Gastrocnemius medialis (tissue), 4 donors: ENCODE results near the gene TRIM27. TPM values are rescaled to one million over a fixed set of nuclear protein-coding genes. Genes with fewer than 3 reads are reported as not detected.

ENCODE experiments used
- ATAC-seq, 2 donors: fragments of 150-250 bp; one replicate each; pipeline ENCODE4 v1.9.1; 2016
- DNase-seq, 2 donors: peaks; one replicate each; pipeline ENCODE4 v3.0.0-alpha.2; 2019
- H3K27ac ChIP-seq, 4 donors: fragments of 200-600 bp; sonication (generic); 1 replicate in 1 of 4; 2 replicates in 3 of 4; pipeline ENCODE4 v1.5.1; 2016 to 2018; ENCODE audit warnings: mild to moderate bottlenecking in 2 of 4, moderate library complexity in 1 of 4
- H3K27me3 ChIP-seq, 3 donors: fragments of 200-600 bp; sonication (generic) in 2 of 3; 1 replicate in 1 of 3; 2 replicates in 2 of 3; pipeline versions ENCODE4 v1.5.1 to v1.6.0; 2016 to 2019; ENCODE audit warnings: mild to moderate bottlenecking in 1 of 3, moderate library complexity in 1 of 3
- H3K36me3 ChIP-seq, 2 donors: fragments of 200-600 bp; sonication (generic) in 1 of 2; one replicate each; pipeline ENCODE4 v1.5.1; 2017 to 2018
- H3K4me1 ChIP-seq, 2 donors: fragments of 200-600 bp; sonication (generic) in 1 of 2; one replicate each; pipeline ENCODE4 v1.5.1; 2016 to 2017; ENCODE audit warnings: mild to moderate bottlenecking in 2 of 2
- H3K4me3 ChIP-seq, 4 donors: fragments of 200-600 bp; sonication (generic) in 3 of 4; 1 replicate in 1 of 4; 2 replicates in 3 of 4; pipeline ENCODE4 v1.5.1; 2016 to 2019; ENCODE audit warnings: mild to moderate bottlenecking in 2 of 4
- H3K9me3 ChIP-seq, 3 donors: fragments of 200-600 bp; sonication (generic) in 2 of 3; 1 replicate in 1 of 3; 2 replicates in 2 of 3; pipeline ENCODE4 v1.5.1; 2016 to 2019
- CTCF ChIP-seq, 5 experiments: fragments of 450-650 bp in 3 of 5; fragments of 200-600 bp in 2 of 5; sonication (generic) in 2 of 5; IDR thresholded peaks in 4 of 5; conservative IDR thresholded peaks in 1 of 5; 1 replicate in 4 of 5; 2 replicates in 1 of 5; pipeline ENCODE4 v1.5.1; 2016 to 2019; ENCODE audit warnings: antibody characterized with exemption in 5 of 5, mild to moderate bottlenecking in 3 of 5, moderate library complexity in 3 of 5
- POLR2A ChIP-seq, 2 donors: fragments of 450-650 bp; IDR thresholded peaks; one replicate each; pipeline ENCODE4 v1.6.1; 2017; ENCODE audit warnings: antibody characterized with exemption in 2 of 2, mild to moderate bottlenecking in 2 of 2, moderate library complexity in 2 of 2
- in situ Hi-C, 4 donors: fragments of 200-750 bp; cut with MboI; loops; one replicate each; pipeline versions ENCODE4 v1.15.0 to v1.8.0; 2017; ENCODE audit warnings: low sequenced_read_pairs in 4 of 4
- intact Hi-C: fragments of 100-400 bp; cut with DNase I; formaldehyde crosslinking; loops from one replicate; pipeline ENCODE4 v1.15.1; 2023; ENCODE audit warnings: low total_unique reads
- total RNA-seq, 4 donors: library from RNA; depleted of rRNA; stranded (reverse); fragments of >200 nt; gene quantifications; one replicate each; pipeline versions ENCODE4 v1.1.0 to v1.2.3, GENCODE V29; 2016

Gene TRIM27
- total RNA-seq, 4 donors from 2014 or later: 33.6 to 45.1 (median 36.1) TPM

- intact Hi-C loops: no loop called here
- H3K27ac ChIP-seq: no peak overlapping the region
- no peak overlapping the region for H3K4me3 ChIP-seq
- DNase-seq: no peak
- ATAC-seq: no peak
- no peaks in the 10 kb centered on the region for H3K9me3 ChIP-seq
- no peaks in the 10 kb centered on the region for H3K36me3 ChIP-seq
- H3K4me1 ChIP-seq: peaks cover 8 to 12% of the 10 kb centered on the region in 2 donors
- in situ Hi-C loops: no loop called here
- H3K27me3 ChIP-seq: peaks cover 3 to 31% (median 16%) of the 10 kb centered on the region in 3 donors
- TF ChIP-seq POLR2A (IDR thresholded peaks at IDR 0.05): no peak
- no peak for TF ChIP-seq CTCF (IDR thresholded peaks at IDR 0.05 in 4 of 5, conservative IDR thresholded peaks at IDR 0.05 in 1 of 5)
Measured at GRCh38 chr6:28945349-28945748, 21.6 kb upstream of the TRIM27 start.

DNA sequence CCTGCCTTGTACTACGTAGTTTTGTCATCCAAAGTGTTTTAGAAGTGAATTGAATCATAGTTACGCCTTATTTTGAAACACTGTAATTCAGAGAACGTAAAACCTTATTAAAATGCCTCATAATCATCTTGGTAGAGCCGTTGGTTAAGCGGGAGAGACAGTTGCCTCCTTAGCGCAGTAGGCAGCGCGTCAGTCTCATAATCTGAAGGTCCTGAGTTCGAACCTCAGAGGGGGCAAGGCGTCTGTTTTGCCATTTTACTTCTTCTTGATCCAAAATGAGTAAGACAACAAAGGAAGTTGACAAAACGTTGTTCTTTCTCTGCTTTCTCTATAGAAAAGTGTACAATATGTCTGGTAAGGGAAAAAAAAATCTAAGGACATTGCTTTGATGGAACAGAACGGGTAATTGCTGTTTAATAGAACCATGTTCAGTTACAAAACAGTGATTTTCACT lies 20.7 kb upstream of the TRIM27 start:
- no peak for TF ChIP-seq CTCF (IDR thresholded peaks at IDR 0.05 in 4 of 5, conservative IDR thresholded peaks at IDR 0.05 in 1 of 5)
- TF ChIP-seq POLR2A (IDR thresholded peaks at IDR 0.05): no peak
- ATAC-seq (peak in 1 of 2 donors; percentile 50), DNase-seq (no peak)
- Histone ChIP-seq H3K27ac (peak overlapping the region; percentile 35 to 60 (median 42)), H3K36me3 (no peaks in the 10 kb centered on the region), H3K4me1 (peaks cover 8 to 12% of the 10 kb centered on the region in 2 donors), H3K9me3 (no peaks in the 10 kb centered on the region), H3K27me3 (peaks cover 3 to 31% (median 16%) of the 10 kb centered on the region in 3 donors), H3K4me3 (peak overlapping the region; percentile 41 to 50 (median 47))
- in situ Hi-C loops (no loop called here), intact Hi-C loops (loop anchor here (5.0 kb wide), 1 partner anchor 107 kb away; no protein-coding TSS in a partner anchor)

- TF ChIP-seq CTCF (IDR thresholded peaks at IDR 0.05 in 4 of 5, conservative IDR thresholded peaks at IDR 0.05 in 1 of 5): no peak
- no peak for TF ChIP-seq POLR2A (IDR thresholded peaks at IDR 0.05)
- Histone ChIP-seq H3K36me3 (no peaks in the 10 kb centered on the region), H3K4me1 (peaks cover 8 to 12% of the 10 kb centered on the region in 2 donors), H3K27me3 (peaks cover 3 to 31% (median 16%) of the 10 kb centered on the region in 3 donors), H3K4me3 (peak overlapping the region; percentile 41 to 50 (median 47)), H3K9me3 (no peaks in the 10 kb centered on the region), H3K27ac (peak overlapping the region; percentile 35 to 60 (median 42))
- intact Hi-C loops (loop anchor here (1.0 to 5.0 kb wide), 2 partner anchors 39 to 106 kb away; no protein-coding TSS in a partner anchor), in situ Hi-C loops (no loop called here)
- DNase-seq: peak in 1 of 2 donors; percentile 22
- ATAC-seq: no peak
Measured at GRCh38 chr6:28943557-28944411, 20.0 kb upstream of the TRIM27 start.

DNA sequence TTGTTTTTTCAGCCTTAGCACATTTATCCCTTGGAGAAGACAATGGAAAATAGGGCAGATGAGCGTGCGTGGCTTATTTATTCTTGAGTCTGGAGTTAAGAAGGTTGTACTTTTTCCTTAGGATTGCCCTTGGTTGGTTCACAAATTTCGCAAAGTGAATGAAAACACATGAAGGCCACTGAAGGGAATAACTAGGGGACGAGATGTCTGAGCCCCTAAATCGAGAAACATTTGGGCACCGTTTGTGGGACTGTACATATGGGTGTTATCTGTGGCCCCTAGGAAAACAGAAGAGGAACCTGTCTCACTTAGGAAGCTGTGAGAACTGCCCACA lies 19.4 kb upstream of the TRIM27 start:
- in situ Hi-C loops (no loop called here), intact Hi-C loops (loop anchor here (1.0 to 5.0 kb wide), 2 partner anchors 39 to 106 kb away; no protein-coding TSS in a partner anchor)
- no peak for TF ChIP-seq POLR2A (IDR thresholded peaks at IDR 0.05)
- no peak for TF ChIP-seq CTCF (IDR thresholded peaks at IDR 0.05 in 4 of 5, conservative IDR thresholded peaks at IDR 0.05 in 1 of 5)
- Histone ChIP-seq H3K4me1 (peaks cover 8 to 12% of the 10 kb centered on the region in 2 donors), H3K27me3 (peaks cover 3 to 31% (median 16%) of the 10 kb centered on the region in 3 donors), H3K36me3 (no peaks in the 10 kb centered on the region), H3K4me3 (peak overlapping the region in 2 of 4 donors; percentile 48 to 50), H3K27ac (no peak overlapping the region), H3K9me3 (no peaks in the 10 kb centered on the region)
- ATAC-seq (no peak), DNase-seq (no peak)
